GM04504 (cell line): ENCODE data around the gene SMOC2.
"Not testable (repeated sequence)": the region's sequence is repeated elsewhere in the genome, so short reads cannot be mapped to it uniquely, and the experiment has no call there.

Experiments
- DNase-seq: peaks from one replicate; pipeline ENCODE4 v3.0.0-alpha.2; 2012; ENCODE audit warnings: low read depth

SMOC2 gene

DNA sequence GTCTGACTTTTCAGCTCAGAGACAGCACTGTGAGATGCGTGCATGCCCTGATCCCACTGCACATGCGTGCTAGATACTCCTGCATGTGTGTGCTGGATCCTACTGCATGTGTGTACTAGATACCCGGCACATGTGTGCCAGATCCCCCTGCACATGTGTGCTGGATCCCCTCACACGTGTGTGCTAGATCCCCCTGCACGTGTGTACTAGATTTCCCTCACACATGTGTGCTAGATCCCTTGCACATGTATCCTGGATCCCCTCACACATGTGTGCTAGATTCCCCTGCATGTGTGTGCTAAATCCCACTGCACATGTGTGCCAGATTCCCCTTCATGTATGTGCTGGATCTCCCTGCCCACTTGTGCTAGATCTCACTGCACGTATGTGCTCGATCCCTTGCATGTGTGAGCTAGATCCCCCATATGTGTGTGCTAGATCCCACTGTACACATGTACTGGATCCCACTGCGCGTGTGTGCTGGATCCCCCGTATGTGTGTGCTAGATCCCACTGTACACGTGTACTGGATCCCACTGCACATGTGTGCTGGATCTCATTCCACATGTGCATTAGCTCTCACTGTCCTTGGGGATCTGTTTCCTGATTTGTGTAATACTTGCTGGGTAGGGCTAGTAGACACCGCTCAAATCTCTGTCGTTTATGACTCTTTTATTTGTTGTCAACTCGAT lies 214.6 kb downstream of the SMOC2 start:
- DNase-seq = no peak

DNA sequence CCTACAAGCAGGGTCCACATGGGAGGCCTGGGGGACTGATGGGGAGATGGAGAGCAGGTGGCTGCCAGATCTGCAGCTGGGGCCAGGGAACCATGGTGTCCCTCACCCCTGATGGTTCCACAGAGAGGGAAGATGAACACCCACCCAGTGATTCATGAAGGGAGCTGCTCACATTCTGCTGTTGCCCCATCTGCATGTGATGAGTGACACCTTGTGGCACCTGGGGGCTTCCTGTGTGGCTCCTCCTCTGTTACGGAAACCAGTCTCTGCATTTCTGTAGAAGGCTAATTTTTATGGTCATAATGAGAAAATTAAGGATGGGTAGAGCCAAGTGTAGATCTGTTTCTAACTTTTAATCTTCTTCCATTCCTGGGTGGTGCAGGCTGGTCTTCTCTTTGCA lies 217.1 kb downstream of the SMOC2 start:
- no peak for DNase-seq

DNA sequence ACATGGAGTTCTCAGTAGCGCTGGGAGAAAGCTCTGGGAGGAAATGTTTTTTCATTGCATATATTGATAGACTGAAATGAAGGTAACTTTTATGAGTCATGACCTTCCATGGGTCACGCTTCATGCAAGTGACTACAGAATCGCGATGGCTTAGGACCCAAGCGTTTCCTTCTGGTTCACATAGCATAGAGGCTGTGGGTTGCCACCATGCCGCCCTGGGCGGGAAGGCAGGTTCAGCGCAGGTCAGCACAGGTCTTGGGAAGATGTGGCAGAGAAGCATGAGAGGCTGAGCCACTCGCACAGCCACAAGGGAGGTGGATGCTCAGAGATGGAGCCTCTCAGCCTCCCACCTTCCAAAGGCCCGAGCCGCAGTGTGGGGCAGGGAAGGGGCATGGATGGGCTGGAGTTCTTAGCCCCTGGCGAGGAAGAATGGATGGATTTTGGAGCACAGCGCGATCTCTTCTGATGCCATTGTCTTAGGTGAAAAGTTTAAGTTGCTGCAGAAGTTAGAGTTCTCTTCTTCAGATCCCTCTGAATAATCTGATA lies 219.5 kb downstream of the SMOC2 start:
- no peak for DNase-seq

DNA sequence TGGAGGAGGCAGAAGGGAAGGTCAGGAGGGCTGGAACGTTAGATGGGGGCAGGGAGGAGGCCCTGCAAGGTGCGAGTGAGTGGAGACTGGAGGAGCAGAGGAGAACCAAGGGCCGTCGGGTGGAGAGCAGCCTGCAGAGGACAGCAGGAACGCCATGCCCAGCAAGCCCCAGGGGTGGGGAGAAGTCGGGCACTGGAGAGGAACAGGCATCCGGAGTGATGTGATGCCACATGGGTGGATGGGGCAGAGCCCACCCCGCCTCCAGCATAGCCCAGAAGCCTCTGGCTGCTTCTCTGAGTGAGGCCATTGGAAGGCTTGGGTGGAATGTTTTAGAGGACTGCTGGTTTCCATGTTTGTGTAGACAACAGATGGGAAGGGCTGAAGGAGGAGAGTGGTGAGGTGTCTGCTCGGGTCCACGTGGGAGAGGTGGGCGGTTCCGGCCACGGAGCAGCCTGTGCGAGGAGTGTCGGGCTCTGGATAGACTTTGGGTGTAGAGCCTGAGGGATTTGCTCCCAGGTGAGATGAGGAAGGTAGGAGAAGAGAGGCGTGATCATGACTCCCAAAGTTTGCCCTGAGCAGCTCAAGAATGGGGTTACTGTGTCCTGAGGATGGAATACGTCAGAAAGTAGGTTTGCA lies 221.4 kb downstream of the SMOC2 start:
- no peak for DNase-seq

DNA sequence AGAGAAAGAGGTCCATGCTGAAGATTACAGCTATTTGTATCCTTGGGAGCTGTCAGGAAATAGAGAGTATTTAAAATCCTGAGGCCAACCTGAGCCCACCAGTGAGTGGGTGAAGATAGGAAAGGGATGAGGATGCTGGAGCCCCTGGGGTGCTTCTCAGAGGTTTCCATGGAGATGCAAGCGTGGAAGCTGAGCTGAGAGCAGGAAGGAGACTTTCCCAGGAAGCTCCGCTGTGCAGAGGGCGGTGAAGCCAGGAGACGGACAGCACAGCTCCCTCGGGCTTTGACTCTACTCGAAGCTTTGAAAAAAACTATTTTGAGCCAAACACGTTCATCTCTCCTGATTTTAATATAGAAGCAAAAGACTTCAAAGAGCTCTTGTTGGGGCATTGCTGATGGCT lies 222.1 kb downstream of the SMOC2 start:
- no peak for DNase-seq

DNA sequence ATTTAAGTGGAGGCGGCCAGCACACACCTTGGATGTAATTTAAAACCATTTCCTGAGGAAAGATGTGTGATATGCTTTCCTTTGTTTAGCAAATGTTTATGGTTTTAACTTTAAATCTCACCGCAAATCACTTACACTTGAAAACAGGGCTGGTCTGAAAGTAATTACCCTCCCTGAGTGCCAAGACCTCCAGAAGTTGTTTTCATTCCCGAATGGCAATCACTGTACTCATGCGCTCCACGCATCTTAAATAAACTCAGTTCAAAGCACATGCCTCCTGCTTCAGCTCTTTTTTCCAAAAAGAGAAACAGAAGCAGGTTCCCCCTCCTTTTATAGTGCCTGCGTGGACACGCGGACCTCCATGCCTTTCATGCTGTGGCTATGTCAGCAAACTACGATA lies 224.0 kb downstream of the SMOC2 start:
- no peak for DNase-seq

DNA sequence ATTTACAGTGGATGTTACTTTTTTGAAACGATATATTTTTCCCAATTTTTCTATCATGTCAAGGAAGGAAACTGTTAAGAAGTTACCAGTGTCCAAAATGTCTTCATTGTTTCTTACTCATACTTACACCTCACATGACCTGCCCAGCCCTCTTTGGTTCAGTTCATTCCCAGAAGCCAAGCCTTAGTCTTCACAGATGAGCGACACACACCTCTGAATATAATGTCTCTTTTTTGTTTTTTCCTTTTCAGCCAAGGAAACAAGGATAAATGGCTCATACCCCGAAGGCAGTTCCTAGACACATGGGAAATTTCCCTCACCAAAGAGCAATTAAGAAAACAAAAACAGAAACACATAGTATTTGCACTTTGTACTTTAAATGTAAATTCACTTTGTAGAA lies 225.2 kb downstream of the SMOC2 start:
- DNase-seq = no peak

DNA sequence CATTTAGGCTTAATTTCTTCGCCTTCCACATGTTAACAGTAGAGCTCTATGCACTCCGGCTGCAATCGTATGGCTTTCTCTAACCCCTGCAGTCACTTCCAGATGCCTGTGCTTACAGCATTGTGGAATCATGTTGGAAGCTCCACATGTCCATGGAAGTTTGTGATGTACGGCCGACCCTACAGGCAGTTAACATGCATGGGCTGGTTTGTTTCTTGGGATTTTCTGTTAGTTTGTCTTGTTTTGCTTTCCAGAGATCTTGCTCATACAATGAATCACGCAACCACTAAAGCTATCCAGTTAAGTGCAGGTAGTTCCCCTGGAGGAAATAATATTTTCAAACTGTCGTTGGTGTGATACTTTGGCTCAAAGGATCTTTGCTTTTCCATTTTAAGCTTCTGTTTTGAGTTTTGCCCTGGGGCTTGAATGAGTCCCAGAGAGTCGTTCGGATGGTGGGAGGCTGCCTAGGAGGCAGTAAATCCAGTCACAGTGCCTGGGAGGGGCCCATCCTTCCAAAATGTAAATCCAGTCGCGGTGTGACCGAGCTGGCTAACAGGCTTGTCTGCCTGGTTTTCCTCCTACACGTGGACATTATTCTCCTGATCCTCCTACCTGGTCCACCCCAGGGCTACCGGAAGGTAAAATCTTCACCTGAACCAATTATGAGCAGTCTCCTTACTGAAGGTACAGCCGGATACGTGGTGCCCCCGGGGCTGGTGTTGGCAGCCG lies 225.9 kb downstream of the SMOC2 start:
- DNase-seq = no peak

DNA sequence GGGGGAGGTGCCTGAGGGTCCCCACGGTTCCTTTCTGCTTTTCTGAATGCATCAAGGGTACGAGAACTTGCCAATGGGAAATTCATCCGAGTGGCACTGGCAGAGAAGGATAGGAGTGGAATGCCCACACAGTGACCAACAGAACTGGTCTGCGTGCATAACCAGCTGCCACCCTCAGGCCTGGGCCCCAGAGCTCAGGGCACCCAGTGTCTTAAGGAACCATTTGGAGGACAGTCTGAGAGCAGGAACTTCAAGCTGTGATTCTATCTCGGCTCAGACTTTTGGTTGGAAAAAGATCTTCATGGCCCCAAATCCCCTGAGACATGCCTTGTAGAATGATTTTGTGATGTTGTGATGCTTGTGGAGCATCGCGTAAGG lies 226.4 kb downstream of the SMOC2 start:
- DNase-seq = no peak

DNA sequence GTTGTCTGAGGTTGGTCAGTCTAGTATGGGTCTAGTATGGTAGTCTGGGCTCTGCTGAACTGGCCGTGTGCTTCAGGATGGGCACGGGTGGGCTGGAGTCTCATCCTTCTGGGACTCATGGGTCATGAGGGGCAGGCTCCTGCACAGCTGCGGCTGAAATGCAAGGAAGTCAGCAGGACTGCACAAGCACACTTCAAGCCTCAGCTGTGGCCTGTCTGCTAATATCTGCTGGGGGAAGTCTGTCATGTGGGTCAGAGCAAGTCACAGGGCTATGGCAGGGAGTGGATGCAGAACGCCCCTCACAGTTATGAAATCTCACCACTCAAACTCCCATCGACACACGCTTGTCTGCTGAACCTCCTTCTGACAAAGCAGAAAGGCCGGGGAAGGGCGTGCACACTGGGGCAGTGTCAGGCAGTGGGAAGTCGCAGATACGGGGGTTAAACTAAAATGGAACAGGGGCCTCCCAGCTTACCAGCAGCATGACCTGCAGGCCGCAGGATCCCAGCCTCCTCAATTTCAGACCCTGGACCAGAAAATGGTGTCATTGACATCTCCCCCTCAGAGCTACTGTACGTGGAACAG lies 229.5 kb downstream of the SMOC2 start:
- DNase-seq = no peak

DNA sequence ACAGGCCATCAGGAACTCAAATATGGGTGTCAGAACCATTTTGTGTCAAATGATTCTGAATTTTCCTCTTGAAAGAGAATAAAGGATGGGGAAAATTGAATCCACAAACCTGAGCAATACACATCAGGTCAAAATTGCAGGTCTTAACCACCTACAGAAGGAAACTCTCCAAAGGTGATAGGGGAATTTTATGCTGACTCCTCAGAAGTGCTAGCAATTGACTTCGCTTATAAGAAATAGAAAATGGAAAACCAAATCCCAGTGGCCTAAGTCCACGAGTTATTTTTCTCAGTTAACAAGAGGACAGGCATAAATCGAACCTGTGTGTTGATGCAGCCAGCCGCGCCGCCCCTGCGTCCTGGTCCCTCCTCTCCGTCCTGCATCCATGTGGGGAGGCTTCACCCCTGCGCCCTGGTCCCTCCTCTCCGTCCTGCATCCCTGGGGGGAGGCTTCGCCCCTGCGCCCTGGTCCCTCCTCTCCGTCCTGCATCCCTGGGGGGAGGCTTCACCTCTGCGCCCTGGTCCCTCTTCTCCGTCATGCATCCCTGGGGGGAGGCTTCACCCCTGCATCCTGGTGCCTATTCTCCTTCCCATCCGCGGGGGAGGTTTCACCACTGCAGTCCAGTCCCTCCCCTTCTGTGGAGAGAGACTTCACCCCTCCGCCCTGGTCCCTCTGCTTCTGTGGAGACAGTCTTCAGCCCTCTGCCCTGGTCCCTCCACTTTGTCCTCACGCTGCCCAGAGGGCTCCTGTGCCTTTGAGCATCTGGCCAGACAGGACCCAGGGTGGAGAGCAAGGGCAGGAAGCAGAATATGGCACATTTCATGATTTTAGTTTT lies 230.3 kb downstream of the SMOC2 start:
- DNase-seq = no peak

DNA sequence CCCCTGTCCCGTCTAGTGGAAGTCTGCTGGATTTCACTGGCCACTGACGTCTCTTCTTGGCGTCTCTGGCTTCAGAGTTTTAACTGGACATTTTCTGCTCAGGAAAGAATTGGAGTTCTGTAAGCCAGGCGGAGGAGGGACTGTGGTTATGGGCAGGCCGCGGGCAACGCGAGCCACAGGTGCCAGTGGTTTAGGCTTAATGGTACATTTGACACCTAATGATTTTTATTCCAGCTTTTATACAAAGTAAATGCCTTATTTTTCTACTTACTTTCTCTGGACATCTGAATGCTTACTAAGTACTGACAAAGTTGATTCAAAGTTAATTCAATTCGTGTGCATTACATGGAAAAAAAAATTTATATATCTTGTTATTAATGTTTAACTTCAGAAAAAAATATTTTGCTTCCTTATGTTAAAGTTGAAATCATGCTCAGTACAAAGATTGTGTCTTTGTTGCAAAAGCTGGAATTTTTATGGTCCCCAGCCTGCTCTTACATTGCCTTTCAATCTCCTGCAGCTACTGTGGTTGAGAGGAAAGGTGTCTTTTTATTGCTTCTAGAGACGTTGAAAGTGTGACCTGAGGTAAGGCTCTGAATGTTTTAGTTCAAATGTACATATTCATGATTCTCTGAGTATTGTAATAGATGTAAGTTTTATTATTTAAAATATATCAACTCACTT lies 231.0 kb downstream of the SMOC2 start:
- no peak for DNase-seq

DNA sequence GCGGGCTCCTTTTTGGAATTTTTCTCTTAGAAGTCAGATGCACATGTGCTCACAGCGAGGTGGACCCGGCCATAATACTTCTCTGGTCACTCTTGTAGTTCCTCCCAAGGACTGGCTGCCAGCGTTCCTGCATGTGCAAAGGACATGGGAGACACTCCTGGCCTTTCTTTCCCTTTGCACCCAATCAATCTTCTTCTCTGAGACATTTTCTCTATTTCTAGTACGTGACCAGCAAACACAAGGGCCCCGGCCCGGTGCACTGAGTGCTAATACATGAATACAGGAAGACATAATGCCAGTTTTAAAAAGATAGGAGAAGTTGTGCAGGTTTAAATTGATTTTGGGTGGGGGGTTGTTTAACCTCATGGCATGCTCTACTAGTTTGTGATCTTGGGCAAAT lies 233.6 kb downstream of the SMOC2 start:
- no peak for DNase-seq

DNA sequence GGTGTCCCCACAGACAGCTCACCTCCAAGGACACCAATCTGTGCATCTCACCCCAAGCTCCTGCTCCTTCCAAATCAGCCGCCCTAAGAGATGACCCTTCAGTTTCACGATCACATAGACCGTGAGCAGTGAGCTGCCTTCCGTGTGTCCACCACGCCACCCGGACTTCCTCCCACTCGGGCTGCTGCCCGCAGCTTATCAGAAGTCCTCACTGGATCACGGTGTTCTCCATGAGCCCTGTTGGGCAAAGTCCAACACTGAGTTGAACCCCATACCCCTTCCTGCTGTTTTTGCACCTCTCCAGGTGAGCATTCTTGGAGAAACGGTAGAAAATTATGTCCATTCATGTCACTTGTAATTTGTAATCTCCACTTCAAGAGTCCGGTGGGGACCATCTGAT lies 234.4 kb downstream of the SMOC2 start:
- no peak for DNase-seq

DNA sequence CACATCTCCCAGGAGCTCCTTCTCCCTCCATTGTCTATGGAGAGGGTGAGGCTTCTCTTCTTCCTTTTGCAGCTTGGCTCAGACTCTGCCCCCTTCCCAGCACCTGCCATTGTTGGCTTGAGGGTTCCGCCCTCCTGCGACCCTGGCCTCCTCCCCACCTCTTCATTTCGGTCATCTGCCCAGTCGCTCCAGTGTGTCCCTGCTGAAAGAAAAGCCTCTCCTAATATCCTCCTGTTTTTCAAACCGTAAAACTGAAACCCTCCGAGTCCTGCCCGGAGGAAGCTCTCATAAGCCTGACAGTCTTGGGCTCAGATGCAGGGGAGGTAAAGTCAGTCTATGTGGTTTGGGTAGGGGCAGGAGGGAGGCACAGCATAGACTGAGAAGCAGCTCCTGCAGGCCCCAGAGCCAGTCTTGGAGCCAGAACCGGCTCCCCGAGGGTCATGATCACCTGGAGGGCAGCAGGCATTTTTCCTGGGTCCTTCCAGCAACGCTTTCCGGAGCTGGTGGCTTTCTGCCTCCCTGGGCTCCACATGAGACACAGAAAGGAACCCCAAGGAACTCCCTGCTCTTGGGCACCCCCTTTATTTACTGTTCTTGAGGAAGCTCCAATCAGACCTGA lies 235.1 kb downstream of the SMOC2 start:
- no peak for DNase-seq

DNA sequence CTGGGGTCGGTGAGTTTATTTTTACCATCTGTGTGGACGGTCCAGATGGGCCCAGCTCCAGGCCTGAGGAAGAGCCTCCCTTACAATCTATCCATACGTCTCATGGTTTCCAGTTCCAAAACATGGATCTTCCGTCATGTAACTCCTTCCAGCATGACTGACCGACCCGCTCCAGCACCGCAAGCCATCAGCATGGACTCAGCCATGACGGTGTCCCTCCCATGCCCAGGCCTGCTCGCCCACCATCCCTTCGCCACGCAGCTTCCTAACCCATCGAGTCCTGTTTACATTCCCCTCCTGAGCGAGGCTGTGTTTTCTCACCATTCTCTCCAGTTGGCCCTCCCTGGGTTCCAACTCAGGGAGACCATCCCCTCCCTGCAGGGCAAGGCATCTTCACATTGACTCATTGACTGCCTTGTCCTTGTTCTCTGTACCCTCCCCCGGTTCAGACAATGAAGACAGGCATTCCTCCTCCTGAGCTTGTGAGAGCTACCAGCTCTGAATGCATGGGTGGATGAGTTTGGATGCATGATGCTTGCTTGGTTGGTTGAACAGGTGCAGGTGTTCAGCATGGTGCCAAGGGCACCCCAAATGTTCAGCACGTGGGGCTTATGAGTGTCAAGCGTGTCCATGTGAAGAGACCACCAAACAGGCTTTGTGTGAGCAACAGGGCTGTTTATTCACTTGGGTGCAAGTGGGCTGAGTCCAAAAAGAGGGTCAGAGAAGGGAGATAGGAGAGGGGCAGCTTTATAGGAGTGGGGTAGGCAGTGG lies 235.8 kb downstream of the SMOC2 start:
- no peak for DNase-seq

DNA sequence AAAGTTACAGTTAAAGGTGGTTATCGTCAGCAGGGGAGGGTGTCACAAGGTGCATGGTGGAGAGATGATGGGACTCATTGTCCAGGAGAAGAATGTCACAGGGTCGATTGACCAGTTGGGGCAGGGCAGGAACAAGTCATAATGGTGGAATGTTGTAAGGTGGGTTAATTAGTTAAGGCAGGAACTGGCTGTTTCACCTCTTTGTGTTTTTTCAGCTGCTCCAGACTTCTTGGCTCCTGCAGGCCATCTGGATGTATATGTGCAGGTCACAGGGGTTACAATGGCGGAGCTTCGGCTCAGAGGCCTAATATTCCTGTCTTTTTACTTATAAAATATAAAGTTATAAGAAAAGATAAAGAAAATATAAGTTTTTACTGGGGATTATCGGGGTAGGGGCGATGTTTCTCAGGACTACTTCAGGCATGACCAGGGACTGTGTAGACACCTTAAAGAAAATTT lies 236.4 kb downstream of the SMOC2 start:
- DNase-seq = not testable (repeated sequence)

DNA sequence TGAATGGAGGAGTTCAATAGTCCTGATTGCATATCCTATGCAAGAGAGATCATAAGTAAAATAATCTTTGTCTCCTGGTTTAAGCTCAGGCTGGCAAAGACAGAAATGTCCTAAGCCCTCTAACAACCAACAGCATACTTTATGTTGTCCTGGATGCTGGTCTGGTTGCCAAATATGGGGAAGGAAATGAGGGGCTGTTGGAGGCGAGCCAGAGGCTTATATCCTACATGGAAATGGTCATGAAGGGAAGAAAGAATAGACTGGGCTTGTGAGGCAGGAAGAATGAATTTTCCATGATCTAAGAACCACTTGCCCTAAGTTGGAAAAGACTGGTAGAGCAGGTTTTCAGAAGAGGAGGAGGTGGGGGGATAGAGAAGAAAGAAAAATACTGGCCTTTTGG lies 237.1 kb downstream of the SMOC2 start:
- DNase-seq = no peak

DNA sequence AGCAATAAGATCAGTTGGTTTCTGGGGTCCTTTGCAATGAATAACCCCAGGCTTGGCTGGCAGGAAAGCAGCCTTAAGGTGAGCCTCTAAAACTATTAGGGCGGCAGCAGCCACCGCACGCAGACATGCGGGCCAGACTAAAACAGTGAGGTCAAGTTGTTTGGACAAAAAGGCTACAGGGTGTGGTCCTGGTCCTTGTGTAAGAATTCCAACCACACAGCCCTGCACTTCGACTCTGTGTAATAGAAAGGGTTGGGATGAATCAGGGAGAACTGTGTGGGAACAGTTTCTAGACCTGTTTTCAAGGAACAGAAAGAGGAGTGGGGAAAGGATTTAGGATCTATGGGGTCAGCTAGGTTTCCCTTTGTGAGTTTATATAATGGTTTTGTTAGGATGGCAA lies 237.6 kb downstream of the SMOC2 start:
- no peak for DNase-seq

DNA sequence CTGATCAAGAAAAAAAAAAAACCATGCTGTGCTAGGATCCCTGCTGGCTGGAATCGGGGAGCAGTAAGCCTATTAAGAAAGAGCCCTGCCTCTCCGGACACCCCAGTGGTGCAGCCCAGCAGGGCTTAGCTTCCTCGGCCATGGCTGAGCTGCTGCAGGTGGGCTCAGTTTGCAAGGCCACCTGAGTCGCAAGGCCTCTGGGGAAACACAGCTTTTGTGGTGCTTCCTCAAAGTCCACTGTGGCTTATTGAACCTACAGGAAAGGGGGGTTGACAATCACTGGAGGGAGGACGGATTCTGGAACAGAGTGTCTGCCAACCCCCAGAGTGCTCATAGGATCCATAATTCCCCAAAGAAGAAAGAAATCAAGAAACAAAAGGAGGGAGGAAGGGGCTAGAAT lies 240.8 kb downstream of the SMOC2 start:
- no peak for DNase-seq
